Keratinocyte (primary cell): ENCODE results near the gene NSMCE3. TPM values are rescaled to one million over a fixed set of nuclear protein-coding genes. Genes with fewer than 3 reads are reported as not detected.

ENCODE experiments used
- DNase-seq: peaks from one replicate; pipeline ENCODE4 v3.0.0-alpha.2; 2011; ENCODE audit warnings: low read depth, missing footprints, low spot score
- FAIRE-seq: peaks from 2 replicates; lab custom pipeline; 2011; peaks lifted over from hg19 to GRCh38; lab: Jason Lieb, UNC
- H2AFZ ChIP-seq: 2 replicates; pipeline ENCODE4 v1.6.0; 2012; ENCODE audit warnings: low read length, control low read depth, inconsistent platforms; ENCODE audit not compliant: control insufficient read depth
- H3K27ac ChIP-seq: 2 replicates; pipeline ENCODE4 v1.5.1; 2011; ENCODE audit warnings: low read length; ENCODE audit not compliant: control insufficient read depth, insufficient read depth
- H3K27me3 ChIP-seq: 3 replicates; pipeline ENCODE4 v1.6.0; 2011; ENCODE audit warnings: low read length; ENCODE audit not compliant: control insufficient read depth, insufficient read depth; ENCODE audit errors: extremely low read depth
- H3K36me3 ChIP-seq, 2 experiments: 2 replicates in 1 of 2; 3 replicates in 1 of 2; pipeline ENCODE4 v1.5.1; 2011; ENCODE audit warnings: low read length in 2 of 2, mild to moderate bottlenecking in 1 of 2; ENCODE audit not compliant: control insufficient read depth in 2 of 2, insufficient read depth in 2 of 2; ENCODE audit errors: extremely low read depth in 1 of 2
- H3K4me1 ChIP-seq: 3 replicates; pipeline ENCODE4 v1.5.1; 2011; ENCODE audit warnings: low read length; ENCODE audit not compliant: control insufficient read depth, insufficient read depth; ENCODE audit errors: extremely low read depth
- H3K4me2 ChIP-seq: 3 replicates; pipeline ENCODE4 v1.6.0; 2011; ENCODE audit warnings: low read depth, low read length; ENCODE audit not compliant: control insufficient read depth, insufficient read depth; ENCODE audit errors: extremely low read depth
- H3K4me3 ChIP-seq, 3 experiments: fragments of 200-600 bp in 1 of 3; sonication (generic) in 1 of 3; 2 replicates in 2 of 3; 3 replicates in 1 of 3; pipeline ENCODE4 v1.5.1; 2011 to 2016; ENCODE audit warnings: low read length in 3 of 3, mild to moderate bottlenecking in 3 of 3, control low read depth in 2 of 3, inconsistent platforms in 1 of 3, low read depth in 1 of 3, mixed read lengths in 1 of 3, mixed run types in 1 of 3, moderate library complexity in 1 of 3; ENCODE audit not compliant: control insufficient read depth in 2 of 3, insufficient read depth in 2 of 3; ENCODE audit errors: extremely low read depth in 1 of 3
- H3K79me2 ChIP-seq: 2 replicates; pipeline ENCODE4 v1.6.0; 2012; ENCODE audit warnings: low read length; ENCODE audit not compliant: control insufficient read depth, insufficient read depth
- H3K9ac ChIP-seq: 3 replicates; pipeline ENCODE4 v1.6.0; 2011; ENCODE audit warnings: low read length; ENCODE audit not compliant: control insufficient read depth, insufficient read depth; ENCODE audit errors: extremely low read depth
- H3K9me1 ChIP-seq: 3 replicates; pipeline ENCODE4 v1.6.0; 2011; ENCODE audit warnings: low read length; ENCODE audit not compliant: control insufficient read depth, insufficient read depth; ENCODE audit errors: extremely low read depth
- H3K9me3 ChIP-seq: 2 replicates; pipeline ENCODE4 v1.5.1; 2012; ENCODE audit warnings: low read depth, low read length; ENCODE audit not compliant: control insufficient read depth
- H4K20me1 ChIP-seq: 3 replicates; pipeline ENCODE4 v1.6.0; 2011; ENCODE audit warnings: low read length; ENCODE audit not compliant: control insufficient read depth, insufficient read depth; ENCODE audit errors: extremely low read depth
- CTCF ChIP-seq, 3 experiments: IDR thresholded peaks in 1 of 3; conservative IDR thresholded peaks in 1 of 3; optimal IDR thresholded peaks in 1 of 3; 2 replicates in 2 of 3; 3 replicates in 1 of 3; pipeline versions ENCODE3 to v1.5.1; 2011; ENCODE audit warnings: low read length in 3 of 3, mild to moderate bottlenecking in 3 of 3, moderate library complexity in 2 of 3, control low read depth in 1 of 3, inconsistent platforms in 1 of 3; ENCODE audit not compliant: insufficient read depth in 2 of 3; ENCODE audit errors: extremely low read depth in 1 of 3
- EZH2 ChIP-seq: IDR thresholded peaks from one replicate; pipeline ENCODE4 v1.6.1; 2012; ENCODE audit warnings: inconsistent platforms, mild to moderate bottlenecking, low read length, moderate library complexity
- dilution Hi-C: fragments of 300-500 bp; cut with MboI; formaldehyde crosslinking; loops from one replicate; pipeline ENCODE4 v1.7.0; 2020; ENCODE audit warnings: low sequenced_read_pairs; ENCODE audit not compliant: extremely low pct_ligation_motif_present
- polyA plus RNA-seq, 5 experiments: library from polyadenylated mRNA; depleted of rRNA in 3 of 5; stranded (reverse) in 3 of 5; stranded (forward) in 1 of 5; unstranded in 1 of 5; fragments of >200 nt; gene quantifications; 1 replicate in 1 of 5; 2 replicates in 3 of 5; 3 replicates in 1 of 5; pipeline versions ENCODE4 v1.2.1 to v1.2.3, GENCODE V29; 2011 to 2012; ENCODE audit warnings: missing spikeins in 2 of 5, low read depth in 1 of 5, low replicate concordance in 1 of 5

NSMCE3 gene
- polyA plus RNA-seq, 1 donor (not counting 4 experiments of a cell fraction or from before 2014, with no cell fraction given), result 8.4 TPM

- Histone ChIP-seq H3K4me3 (no peak overlapping the region), H3K4me2 (no peak overlapping the region), H3K9me3 (no peaks in the 10 kb centered on the region), H3K79me2 (no peaks in the 10 kb centered on the region), H4K20me1 (no peaks in the 10 kb centered on the region), H3K4me1 (peaks cover 10% of the 10 kb centered on the region), H3K9me1 (no peaks in the 10 kb centered on the region), H3K9ac (no peak overlapping the region), H3K36me3 (no peaks in the 10 kb centered on the region), H3K27ac (no peak overlapping the region), H2AFZ (no peak overlapping the region), H3K27me3 (no peaks in the 10 kb centered on the region)
- FAIRE-seq, result no peak
- TF ChIP-seq EZH2 (no peak), CTCF (optimal IDR thresholded peaks at IDR 0.05 in 1 of 3, IDR thresholded peaks at IDR 0.05 in 1 of 3, conservative IDR thresholded peaks at IDR 0.05 in 1 of 3; ENCODE audit: extremely low read depth in 1 of 3, insufficient read depth in 2 of 3, low read length in 3 of 3) (no peak)
- no peak for DNase-seq
- dilution Hi-C loops, result no loop called here
These were observed 10.9 kb upstream of the NSMCE3 start for GRCh38 chr15:29280514-29280913.

- H2AFZ ChIP-seq, result peak overlapping the region; percentile 71
These were observed 8.9 kb upstream of the NSMCE3 start for GRCh38 chr15:29278436-29279105.

More at GRCh38 chr15:29278436-29279105, 8.9 kb upstream of the NSMCE3 start:
- no peaks in the 10 kb centered on the region for H3K79me2 ChIP-seq
- no peak overlapping the region for H3K4me3 ChIP-seq
- H3K9ac ChIP-seq, result no peak overlapping the region
- H3K27ac ChIP-seq, result peak overlapping the region; percentile 52
- H3K9me1 ChIP-seq, result no peaks in the 10 kb centered on the region
- DNase-seq, result no peak
- H3K27me3 ChIP-seq, result no peaks in the 10 kb centered on the region
- TF ChIP-seq CTCF (optimal IDR thresholded peaks at IDR 0.05 in 1 of 3, IDR thresholded peaks at IDR 0.05 in 1 of 3, conservative IDR thresholded peaks at IDR 0.05 in 1 of 3; ENCODE audit: extremely low read depth in 1 of 3, insufficient read depth in 2 of 3, low read length in 3 of 3) (no peak), EZH2 (no peak)
- H3K36me3 ChIP-seq, result no peaks in the 10 kb centered on the region
- H3K4me1 ChIP-seq, result peaks cover 10% of the 10 kb centered on the region
- H3K4me2 ChIP-seq, result no peak overlapping the region
- peak; percentile 90 for FAIRE-seq
- H3K9me3 ChIP-seq, result no peaks in the 10 kb centered on the region
- dilution Hi-C loops, result no loop called here
- H4K20me1 ChIP-seq, result no peaks in the 10 kb centered on the region
